Peyer's patch (tissue), 4 donors: ENCODE data around the gene MNAT1.

Experiments
- CTCF ChIP-seq, 6 experiments: fragments of 450-650 bp in 4 of 6; fragments of 200-600 bp in 2 of 6; sonication (generic) in 1 of 6; IDR thresholded peaks; one replicate each; pipeline ENCODE4 v1.5.1; 2017 to 2019; ENCODE audit warnings: antibody characterized with exemption in 6 of 6, mild to moderate bottlenecking in 3 of 6, moderate library complexity in 1 of 6
- POLR2A ChIP-seq, 2 donors: fragments of 450-650 bp; IDR thresholded peaks; one replicate each; pipeline ENCODE4 v1.5.1; 2017; ENCODE audit warnings: antibody characterized with exemption in 2 of 2, mild to moderate bottlenecking in 2 of 2, moderate library complexity in 2 of 2

- TF ChIP-seq CTCF (IDR thresholded peaks at IDR 0.05), result no peak
- TF ChIP-seq POLR2A (IDR thresholded peaks at IDR 0.05), result no peak
Measured at GRCh38 chr14:60963761-60964160, 229.2 kb downstream of the MNAT1 start.
